ENCODE measurements around the gene B3GNT4.
"Not testable (repeated sequence)": the region's sequence is repeated elsewhere in the genome, so short reads cannot be mapped to it uniquely, and the experiment has no call there.

Gene B3GNT4

GRCh38 chr12:122216445-122216844 is 12.9 kb downstream of the B3GNT4 start:
- no peak for DNase-seq (ENCODE audit: low spot score)

DNA sequence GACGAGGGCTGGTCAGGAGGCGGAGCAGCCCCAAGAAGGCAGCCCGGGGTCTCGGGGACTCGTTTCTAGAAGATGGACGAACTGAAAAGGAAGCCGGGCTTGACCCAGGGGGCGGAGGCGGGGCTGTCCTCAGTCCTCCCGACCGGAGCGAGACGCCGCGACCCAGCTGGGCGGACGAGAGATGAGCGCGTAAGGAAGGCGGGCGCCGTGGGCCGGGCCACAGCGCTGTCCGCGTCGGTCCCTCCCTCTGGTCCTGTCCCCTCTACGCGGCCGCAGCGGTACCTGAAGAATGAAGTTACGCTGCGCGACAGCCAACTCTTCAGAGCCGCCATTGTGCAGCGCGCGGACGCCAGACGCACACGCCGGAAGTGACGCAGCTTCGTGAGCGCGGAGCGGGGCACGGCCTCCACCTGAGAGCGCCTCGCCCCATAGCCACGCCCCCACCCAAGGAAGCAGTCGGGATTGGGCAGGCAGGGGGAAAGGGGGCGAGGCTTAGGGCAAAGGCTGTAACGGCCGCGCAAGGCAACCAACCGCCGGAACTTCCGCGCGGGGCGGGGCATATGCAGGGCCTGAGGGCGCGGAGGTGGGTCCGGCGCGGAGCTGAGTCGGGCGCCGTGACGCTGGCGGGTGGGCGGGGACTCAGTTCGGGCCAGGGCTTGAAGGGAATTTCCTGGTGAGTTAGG is 22.3 kb downstream of the B3GNT4 start, which contains the start of gene DIABLO:
Gene DIABLO (minus strand): TSS at position 370 of the 683 bp plus-strand sequence. CDS start 38 bp downstream, at position 332.
- DNase-seq (ENCODE audit: low spot score) = peak; percentile 100

- no peak for DNase-seq (ENCODE audit: low spot score)
These were observed 23.0 kb downstream of the B3GNT4 start for GRCh38 chr12:122226366-122227125.

- DNase-seq (ENCODE audit: low spot score) = no peak
These were observed 23.8 kb downstream of the B3GNT4 start for GRCh38 chr12:122227341-122227740.

GRCh38 chr12:122228092-122228491 is 24.6 kb downstream of the B3GNT4 start:
- DNase-seq (ENCODE audit: low spot score) = no peak

DNA sequence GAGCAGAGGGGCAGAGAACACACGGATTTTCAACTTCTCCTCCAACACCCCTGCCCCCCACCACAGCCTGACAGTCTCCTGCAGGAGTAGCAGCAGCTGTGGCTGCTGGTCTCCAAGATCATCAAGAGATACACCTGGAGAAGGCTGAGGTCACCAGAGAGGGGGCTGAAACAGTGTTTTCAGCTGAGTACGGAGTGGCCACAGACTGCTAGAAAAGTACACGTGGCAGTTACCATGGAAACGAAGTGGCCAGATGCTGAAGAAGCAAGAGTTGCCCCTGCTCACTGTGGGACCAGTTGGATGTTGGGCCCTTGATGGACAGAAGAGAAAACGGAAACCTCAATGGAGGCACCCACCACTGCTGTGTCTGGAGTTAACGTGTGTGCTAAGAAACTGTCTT is 27.3 kb downstream of the B3GNT4 start:
- no peak for DNase-seq (ENCODE audit: low spot score)

DNA sequence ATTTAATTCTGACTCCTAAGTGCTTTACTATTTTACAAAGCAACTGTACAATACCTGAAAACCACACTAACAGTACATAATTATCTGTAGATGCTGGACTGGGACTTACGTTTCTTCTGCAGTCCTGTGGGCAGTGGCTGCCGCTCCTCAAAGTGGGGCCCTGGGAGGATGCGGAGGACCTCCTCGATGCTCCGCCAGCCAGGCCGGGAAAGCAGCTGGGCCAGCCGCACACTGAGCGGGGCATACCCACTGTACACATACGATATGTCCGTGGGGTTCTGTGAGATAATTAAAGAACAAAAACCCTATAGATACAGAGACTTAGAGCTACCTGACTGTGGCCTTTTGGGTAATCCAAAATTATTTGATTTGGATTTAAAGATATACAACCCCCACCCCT is 29.2 kb downstream of the B3GNT4 start:
- no peak for DNase-seq (ENCODE audit: low spot score)

DNA sequence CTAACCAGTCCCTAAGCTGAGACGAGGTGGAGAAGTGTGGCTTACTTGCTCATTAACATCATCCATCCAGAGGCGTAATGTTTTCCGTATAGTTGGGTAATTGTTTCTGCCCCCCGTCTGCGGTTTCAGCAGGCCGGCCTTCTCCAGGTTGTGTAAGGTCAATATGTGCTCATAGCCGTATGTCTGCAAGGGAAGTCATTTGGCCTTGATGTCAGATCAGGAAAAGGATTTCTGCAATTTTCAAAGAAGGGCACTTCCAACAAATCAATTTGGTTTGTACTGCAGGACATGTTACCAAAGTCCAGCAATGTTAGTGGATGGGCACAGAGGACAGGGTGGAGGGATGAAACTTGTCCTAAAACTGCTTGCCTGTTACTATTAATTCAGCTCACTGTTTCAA is 32.2 kb downstream of the B3GNT4 start:
- DNase-seq (ENCODE audit: low spot score) = no peak

DNA sequence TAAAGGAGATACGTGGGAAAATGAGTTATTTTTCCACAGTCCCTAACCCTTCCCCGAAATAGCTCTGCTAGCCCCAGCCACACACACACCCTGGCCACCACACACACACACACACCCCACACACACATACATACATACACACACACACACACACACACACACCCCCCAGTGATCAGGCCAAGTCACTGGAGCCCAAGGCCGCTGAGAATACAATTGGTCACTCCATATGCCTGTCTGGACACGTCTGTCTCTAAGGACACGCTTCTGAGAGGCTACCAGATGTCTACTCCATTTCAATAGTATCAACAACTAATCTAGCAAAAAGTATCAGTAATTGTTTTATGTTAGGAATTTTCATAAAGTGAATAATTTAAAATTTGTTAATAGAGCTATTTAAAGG is 35.4 kb downstream of the B3GNT4 start:
- DNase-seq (ENCODE audit: low spot score) = no peak

GRCh38 chr12:122243965-122244364 is 40.5 kb downstream of the B3GNT4 start:
- peak; percentile 27 for DNase-seq (ENCODE audit: low spot score)

GRCh38 chr12:122244565-122245371 is 41.3 kb downstream of the B3GNT4 start:
- DNase-seq (ENCODE audit: low spot score) = peak; percentile 56

DNA sequence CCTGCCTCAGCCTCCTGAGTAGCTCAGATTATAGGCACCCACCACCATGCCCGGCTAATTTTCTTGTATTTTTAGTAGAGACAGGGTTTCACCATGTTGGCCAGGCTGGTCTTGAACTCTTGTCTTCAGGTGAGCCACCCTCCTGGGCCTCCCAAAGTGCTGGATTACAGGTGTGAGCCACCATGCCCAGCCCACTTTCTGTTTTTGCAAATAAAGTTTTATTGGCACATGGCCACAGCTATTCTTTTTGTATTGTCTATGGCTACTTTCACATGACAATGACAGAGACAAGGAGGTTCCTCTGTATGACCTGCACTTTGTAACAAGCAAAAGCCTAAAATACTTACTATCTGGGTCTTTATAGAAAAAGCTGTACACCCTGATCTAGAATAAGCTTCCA is 42.0 kb downstream of the B3GNT4 start:
- no peak for DNase-seq (ENCODE audit: low spot score)

DNA sequence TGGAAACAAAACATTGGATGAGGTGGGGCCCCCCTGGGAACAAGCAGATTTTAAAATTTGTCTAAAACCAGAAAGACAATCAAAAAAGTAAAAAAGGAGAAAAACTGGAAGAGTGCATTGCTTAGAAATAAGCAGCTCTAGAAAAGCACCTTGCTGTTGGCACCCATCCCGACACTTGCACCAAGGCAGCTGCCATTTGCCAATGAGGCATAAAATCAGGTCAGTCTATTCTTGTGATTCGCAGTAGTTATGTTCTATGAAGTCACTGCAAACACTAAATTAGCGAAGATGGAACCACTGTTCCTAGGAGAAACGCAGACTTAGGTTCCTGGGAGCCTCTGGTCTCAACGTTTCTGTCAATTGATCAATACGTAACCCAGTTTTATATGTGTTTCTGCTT is 46.5 kb downstream of the B3GNT4 start:
- DNase-seq (ENCODE audit: low spot score) = no peak

DNA sequence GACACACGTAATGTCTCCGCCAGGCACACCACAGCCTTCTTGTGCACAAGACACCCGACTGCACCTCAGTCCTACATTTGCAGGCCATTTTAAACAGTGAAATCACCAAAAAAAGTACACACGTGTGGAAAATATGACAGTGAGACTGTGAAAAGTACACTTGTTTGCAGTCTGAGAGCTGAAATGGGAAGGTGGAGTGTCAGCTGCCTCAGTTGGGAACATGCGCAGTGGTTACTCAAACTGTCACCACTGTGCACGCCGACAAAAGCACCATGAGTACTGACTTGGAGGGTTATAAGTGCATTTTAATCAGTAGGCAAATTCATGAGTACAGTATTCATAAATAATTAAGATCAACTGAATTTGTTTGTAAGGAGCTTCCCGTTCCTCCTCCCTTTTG is 47.0 kb downstream of the B3GNT4 start:
- DNase-seq (ENCODE audit: low spot score) = no peak

GRCh38 chr12:122258462-122258861 is 55.0 kb downstream of the B3GNT4 start:
- not testable (repeated sequence) for DNase-seq (ENCODE audit: low spot score)
